ENCODE results near the gene PLD4. TPM values are rescaled to one million over a fixed set of nuclear protein-coding genes. Genes with fewer than 3 reads are reported as not detected.

Gene PLD4
- total RNA-seq, 1 donor from 2014 or later: 0.16 TPM

- no peak for DNase-seq (ENCODE audit: low spot score)
- Mint-ChIP-seq H3K9me3 (no peaks in the 10 kb centered on the region), H3K4me1 (ENCODE audit: low read depth) (peaks cover 2% of the 10 kb centered on the region), H3K27me3 (ENCODE audit: low read depth) (peaks cover 15% of the 10 kb centered on the region), H3K4me3 (ENCODE audit: low read depth) (no peak overlapping the region), H3K27ac (no peak overlapping the region), H3K36me3 (ENCODE audit: low read depth) (no peaks in the 10 kb centered on the region)
- intact Hi-C loops (cut with micrococcal nuclease): loop anchor here (2.0 kb wide), 1 partner anchor 559 kb away; the partner anchor contains the start of gene TEDC1
Measured at GRCh38 chr14:104931771-104932675, 7.3 kb downstream of the PLD4 start.

GRCh38 chr14:104932676-104933631 is 8.3 kb downstream of the PLD4 start:
- Mint-ChIP-seq H3K9me3 (no peaks in the 10 kb centered on the region), H3K4me3 (ENCODE audit: low read depth) (peak overlapping the region; percentile 62), H3K27ac (no peak overlapping the region), H3K36me3 (ENCODE audit: low read depth) (no peaks in the 10 kb centered on the region), H3K27me3 (ENCODE audit: low read depth) (peaks cover 18% of the 10 kb centered on the region), H3K4me1 (ENCODE audit: low read depth) (peaks cover 2% of the 10 kb centered on the region)
- intact Hi-C loops (cut with micrococcal nuclease): loop anchor here (2.0 kb wide), 1 partner anchor 558 kb away; the partner anchor contains the start of gene TEDC1
- peak; percentile 81 for DNase-seq (ENCODE audit: low spot score)

DNA sequence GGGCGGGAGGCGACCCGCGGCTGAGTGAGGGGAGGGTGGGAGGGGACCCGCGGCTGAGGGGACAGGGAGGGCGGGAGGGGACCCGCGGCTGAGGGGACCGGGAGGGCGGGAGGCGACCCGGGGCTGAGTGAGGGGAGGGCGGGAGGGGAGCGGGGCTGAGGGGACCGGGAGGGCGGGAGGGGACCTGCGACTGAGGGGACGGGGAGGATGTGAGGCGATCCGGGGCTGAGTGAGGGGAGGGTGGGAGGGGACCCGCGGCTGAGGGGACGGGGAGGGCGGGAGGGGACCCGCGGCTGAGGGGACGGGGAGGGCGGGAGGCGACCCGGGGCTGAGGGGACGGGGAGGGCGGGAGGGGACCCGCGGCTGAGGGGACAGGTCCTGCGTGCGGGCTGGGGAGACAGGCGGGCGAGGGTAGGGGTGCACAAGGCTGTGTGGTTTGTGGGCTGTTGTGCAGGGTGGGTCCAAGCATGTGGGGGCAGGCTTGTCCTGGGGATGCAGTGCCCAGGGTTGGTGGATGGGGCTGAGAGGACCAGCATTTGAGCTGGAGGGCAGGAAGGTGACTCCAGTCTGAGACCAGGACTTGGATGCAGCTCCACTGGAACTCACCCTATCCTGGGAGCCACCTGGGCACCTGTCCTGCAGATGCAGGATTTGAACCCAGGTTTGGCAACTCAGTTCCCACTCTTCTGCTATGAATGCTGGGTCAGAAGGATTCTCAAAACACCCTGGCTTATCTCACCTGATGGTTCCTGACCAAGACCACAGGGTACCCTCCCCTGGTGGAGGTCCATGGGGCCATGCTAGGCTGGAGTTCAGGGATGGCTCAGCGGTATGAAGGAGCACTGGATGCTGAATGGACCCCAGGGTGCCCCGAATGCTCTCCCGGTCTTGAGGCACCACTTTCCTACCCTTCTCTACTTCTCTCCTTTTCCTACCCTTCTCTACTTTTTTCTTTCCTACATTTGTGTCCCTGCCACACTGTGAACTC is 9.4 kb downstream of the PLD4 start:
- Mint-ChIP-seq H3K9me3 (no peaks in the 10 kb centered on the region), H3K27ac (peak overlapping the region; percentile 60), H3K27me3 (ENCODE audit: low read depth) (peaks cover 21% of the 10 kb centered on the region), H3K4me1 (ENCODE audit: low read depth) (peaks cover 2% of the 10 kb centered on the region), H3K36me3 (ENCODE audit: low read depth) (no peaks in the 10 kb centered on the region), H3K4me3 (ENCODE audit: low read depth) (peak overlapping the region; percentile 80)
- intact Hi-C loops (cut with micrococcal nuclease): loop anchor here (2.0 kb wide), 1 partner anchor 557 kb away; the partner anchor contains the start of gene TEDC1
- no peak for DNase-seq (ENCODE audit: low spot score)

GRCh38 chr14:104935026-104935650 is 10.5 kb downstream of the PLD4 start:
- Mint-ChIP-seq H3K4me3 (ENCODE audit: low read depth) (peak overlapping the region; percentile 80), H3K9me3 (no peaks in the 10 kb centered on the region), H3K27me3 (ENCODE audit: low read depth) (peaks cover 23% of the 10 kb centered on the region), H3K4me1 (ENCODE audit: low read depth) (peaks cover 2% of the 10 kb centered on the region), H3K36me3 (ENCODE audit: low read depth) (no peaks in the 10 kb centered on the region), H3K27ac (no peak overlapping the region)
- intact Hi-C loops (cut with micrococcal nuclease): no loop called here
- no peak for DNase-seq (ENCODE audit: low spot score)

DNA sequence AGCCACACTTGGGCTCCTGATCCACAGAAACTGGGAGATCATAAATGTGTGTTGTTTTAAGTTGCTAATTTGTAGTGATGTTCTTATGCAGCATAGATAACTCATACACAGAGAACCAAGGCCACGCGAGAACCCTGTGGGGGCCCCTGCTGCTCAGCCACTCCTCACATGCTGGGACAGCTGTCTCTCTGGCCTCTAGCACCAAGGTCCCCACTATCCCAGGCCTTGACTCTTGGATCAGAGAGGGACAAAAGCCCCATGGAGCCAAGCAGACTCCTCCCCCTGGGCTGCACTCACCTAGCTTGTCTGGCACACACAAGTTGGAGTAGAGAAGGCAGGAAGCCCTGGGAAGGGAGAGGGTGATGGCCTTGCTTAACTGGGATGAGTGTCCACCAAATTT is 11.3 kb downstream of the PLD4 start:
- Mint-ChIP-seq H3K27ac (no peak overlapping the region), H3K27me3 (ENCODE audit: low read depth) (peaks cover 23% of the 10 kb centered on the region), H3K4me3 (ENCODE audit: low read depth) (no peak overlapping the region), H3K36me3 (ENCODE audit: low read depth) (no peaks in the 10 kb centered on the region), H3K4me1 (ENCODE audit: low read depth) (peaks cover 2% of the 10 kb centered on the region), H3K9me3 (no peaks in the 10 kb centered on the region)
- DNase-seq (ENCODE audit: low spot score): no peak
- intact Hi-C loops (cut with micrococcal nuclease): no loop called here

GRCh38 chr14:104936361-104937155 is 11.9 kb downstream of the PLD4 start:
- Mint-ChIP-seq H3K27me3 (ENCODE audit: low read depth) (peaks cover 23% of the 10 kb centered on the region), H3K27ac (no peak overlapping the region), H3K4me3 (ENCODE audit: low read depth) (no peak overlapping the region), H3K4me1 (ENCODE audit: low read depth) (peaks cover 2% of the 10 kb centered on the region), H3K36me3 (ENCODE audit: low read depth) (no peaks in the 10 kb centered on the region), H3K9me3 (no peaks in the 10 kb centered on the region)
- intact Hi-C loops (cut with micrococcal nuclease): no loop called here
- no peak for DNase-seq (ENCODE audit: low spot score)

DNA sequence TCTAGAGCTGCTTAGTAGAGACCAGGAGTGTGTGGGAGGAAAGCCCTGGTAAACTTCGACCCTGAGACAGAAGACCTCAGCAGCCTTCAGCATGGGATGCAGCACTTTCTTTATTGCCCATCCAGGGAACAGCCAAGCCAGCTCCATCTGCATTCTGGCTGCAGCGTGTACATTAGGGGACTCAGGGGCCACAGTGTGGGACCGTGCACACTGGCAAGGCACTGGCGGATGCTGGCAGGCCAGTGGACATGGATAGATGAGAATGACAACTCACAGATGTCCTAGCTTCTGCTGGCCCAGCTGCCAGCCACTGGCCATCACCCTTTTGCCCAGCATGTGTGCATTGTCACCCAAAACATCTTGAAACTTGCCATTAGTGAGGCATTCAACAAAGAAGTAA is 12.5 kb downstream of the PLD4 start:
- no peaks in the 10 kb centered on the region for H3K36me3 Mint-ChIP-seq (ENCODE audit: low read depth)
- peaks cover 23% of the 10 kb centered on the region for H3K27me3 Mint-ChIP-seq (ENCODE audit: low read depth)
- H3K4me3 Mint-ChIP-seq (ENCODE audit: low read depth): no peak overlapping the region
- H3K4me1 Mint-ChIP-seq (ENCODE audit: low read depth): peaks cover 2% of the 10 kb centered on the region
- intact Hi-C loops (cut with micrococcal nuclease): no loop called here
- no peak for DNase-seq (ENCODE audit: low spot score)
- no peaks in the 10 kb centered on the region for H3K9me3 Mint-ChIP-seq
- H3K27ac Mint-ChIP-seq: no peak overlapping the region

DNA sequence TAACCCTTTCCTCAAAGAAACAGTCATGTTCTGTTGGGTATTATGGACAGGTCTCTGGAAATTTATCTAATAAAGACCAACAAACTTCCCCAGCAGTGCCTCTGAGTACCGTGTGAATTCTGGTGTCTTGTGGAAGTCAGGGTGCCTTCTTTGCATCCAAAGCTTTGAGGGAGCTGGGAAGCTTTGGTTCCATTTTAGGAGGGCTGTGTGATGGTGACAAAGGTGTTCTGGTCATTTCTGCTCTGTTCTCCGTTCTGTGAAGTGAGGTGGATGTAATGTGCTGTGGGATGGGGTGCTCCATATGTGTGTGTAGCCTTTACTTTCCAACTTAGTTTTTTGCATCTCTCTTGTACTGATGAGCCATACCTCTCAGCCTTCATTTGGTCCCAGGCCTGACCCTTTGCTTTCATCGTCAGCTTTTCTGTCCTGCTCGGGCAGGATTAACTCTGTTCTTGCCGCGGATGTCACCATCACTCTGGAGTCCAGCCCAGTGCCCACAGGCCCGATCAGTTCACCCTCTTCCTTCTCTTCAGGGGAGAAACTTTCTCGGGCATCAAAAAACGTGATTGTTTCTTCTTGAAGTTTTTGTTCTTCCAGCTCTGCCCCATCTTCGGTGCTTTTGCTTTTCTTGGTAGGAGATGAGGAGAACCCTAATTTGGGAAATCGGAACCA is 13.2 kb downstream of the PLD4 start:
- intact Hi-C loops (cut with micrococcal nuclease): no loop called here
- Mint-ChIP-seq H3K27me3 (ENCODE audit: low read depth) (peaks cover 23% of the 10 kb centered on the region), H3K9me3 (no peaks in the 10 kb centered on the region), H3K36me3 (ENCODE audit: low read depth) (no peaks in the 10 kb centered on the region), H3K4me3 (ENCODE audit: low read depth) (no peak overlapping the region), H3K4me1 (ENCODE audit: low read depth) (peaks cover 2% of the 10 kb centered on the region), H3K27ac (no peak overlapping the region)
- no peak for DNase-seq (ENCODE audit: low spot score)

- Mint-ChIP-seq H3K4me1 (ENCODE audit: low read depth) (peaks cover 2% of the 10 kb centered on the region), H3K4me3 (ENCODE audit: low read depth) (no peak overlapping the region), H3K27me3 (ENCODE audit: low read depth) (peaks cover 23% of the 10 kb centered on the region), H3K27ac (no peak overlapping the region), H3K9me3 (no peaks in the 10 kb centered on the region), H3K36me3 (ENCODE audit: low read depth) (no peaks in the 10 kb centered on the region)
- intact Hi-C loops (cut with micrococcal nuclease): no loop called here
- no peak for DNase-seq (ENCODE audit: low spot score)
Measured at GRCh38 chr14:104938436-104938835, 13.8 kb downstream of the PLD4 start.

- Mint-ChIP-seq H3K4me3 (ENCODE audit: low read depth) (no peak overlapping the region), H3K27ac (no peak overlapping the region), H3K36me3 (ENCODE audit: low read depth) (no peaks in the 10 kb centered on the region), H3K9me3 (no peaks in the 10 kb centered on the region), H3K27me3 (ENCODE audit: low read depth) (peaks cover 23% of the 10 kb centered on the region), H3K4me1 (ENCODE audit: low read depth) (peaks cover 2% of the 10 kb centered on the region)
- intact Hi-C loops (cut with micrococcal nuclease): no loop called here
- no peak for DNase-seq (ENCODE audit: low spot score)
Measured at GRCh38 chr14:104938960-104939359, 14.3 kb downstream of the PLD4 start.

All from activated T-helper 2 cell treated with anti-CD3 and anti-CD28 coated beads, Interferon-gamma antibody, Interleukin-2, Interleukin-4, amounts not matched to agents 10 μg/mL and 5 μg/mL and 100 μg/mL, durations not matched to agents 14 hours and 24 hours and 36 hours (primary cell).